Liver (tissue), 3 donors: ENCODE measurements around the gene ENTREP3.

ENCODE experiments used
- ATF3 ChIP-seq: IDR thresholded peaks from 2 replicates; pipeline ENCODE4 v1.6.1; 2016; ENCODE audit warnings: antibody characterized with exemption
- CTCF ChIP-seq: fragments of 150-350 bp; IDR thresholded peaks from 2 replicates; pipeline ENCODE4 v1.5.1; 2017; ENCODE audit warnings: improper control_type of control experiment, low read depth, low read length; ENCODE audit not compliant: missing input control
- EGR1 ChIP-seq, 2 donors: IDR thresholded peaks; 2 replicates each; pipeline ENCODE4 v1.6.1; 2016 to 2018; ENCODE audit warnings: antibody characterized with exemption in 2 of 2, low read depth in 2 of 2
- FOXA1 ChIP-seq: IDR thresholded peaks from 2 replicates; pipeline ENCODE4 v1.6.1; 2016; ENCODE audit warnings: antibody characterized with exemption
- GABPA ChIP-seq, 2 donors: IDR thresholded peaks in 1 of 2; conservative IDR thresholded peaks in 1 of 2; 2 replicates each; pipeline ENCODE4 v1.6.1; 2016; ENCODE audit warnings: antibody characterized with exemption in 2 of 2, mild to moderate bottlenecking in 1 of 2, moderate library complexity in 1 of 2
- JUND ChIP-seq, 2 donors: IDR thresholded peaks; 2 replicates each; pipeline ENCODE4 v1.6.1; 2016; ENCODE audit warnings: antibody characterized with exemption in 2 of 2
- MAX ChIP-seq: IDR thresholded peaks from 2 replicates; pipeline ENCODE4 v1.6.1; 2016; ENCODE audit warnings: antibody characterized with exemption
- RAD21 ChIP-seq, 2 donors: IDR thresholded peaks; 2 replicates each; pipeline ENCODE4 v1.6.1; 2016; ENCODE audit warnings: antibody characterized with exemption in 2 of 2, mild to moderate bottlenecking in 2 of 2
- RXRA ChIP-seq, 2 donors: IDR thresholded peaks; 2 replicates each; pipeline ENCODE4 v1.6.1; 2017 to 2018; ENCODE audit warnings: antibody characterized with exemption in 2 of 2, mild to moderate bottlenecking in 1 of 2
- SP1 ChIP-seq: IDR thresholded peaks from 2 replicates; pipeline ENCODE4 v1.6.1; 2018; ENCODE audit warnings: antibody characterized with exemption, mild to moderate bottlenecking
- TAF1 ChIP-seq: conservative IDR thresholded peaks from 2 replicates; pipeline ENCODE4 v1.6.1; 2016; ENCODE audit warnings: antibody characterized with exemption, mild to moderate bottlenecking
- YY1 ChIP-seq: IDR thresholded peaks from 2 replicates; pipeline ENCODE4 v1.6.1; 2016; ENCODE audit warnings: antibody characterized with exemption, mild to moderate bottlenecking
- ZBTB33 ChIP-seq: IDR thresholded peaks from 2 replicates; pipeline ENCODE4 v1.6.1; 2016; ENCODE audit warnings: antibody characterized with exemption
- donor health status: healthy.
- donor health status: healthy.

GRCh38 chr1:155200920-155201319 is 54.4 kb downstream of the ENTREP3 start:
- TF ChIP-seq CTCF (no peak), MAX (no peak), TAF1 (no peak), EGR1 (IDR thresholded peaks at IDR 0.05; ENCODE audit: low read depth in 2 of 2) (no peak), FOXA1 (no peak), ZBTB33 (no peak), RAD21 (IDR thresholded peaks at IDR 0.05) (no peak), JUND (IDR thresholded peaks at IDR 0.05) (no peak), RXRA (IDR thresholded peaks at IDR 0.05) (no peak), GABPA (IDR thresholded peaks at IDR 0.05 in 1 of 2, conservative IDR thresholded peaks at IDR 0.05 in 1 of 2) (no peak), SP1 (no peak), ATF3 (no peak), YY1 (no peak)
